K562 (cell line): ENCODE data around the gene NTSR1. TPM values are rescaled to one million over a fixed set of nuclear protein-coding genes. Genes with fewer than 3 reads are reported as not detected.

ENCODE experiments used
- ATAC-seq: fragments of 200-7000 bp; cut with Tn5 transposase; 3 replicates; pipeline ENCODE4 v1.9.1; 2020; ENCODE audit warnings: moderate library complexity
- BruUV-seq: library from RNA; stranded (reverse); fragments of 400-500 nt; replicated peaks from 2 replicates; lab custom pipeline; 2021; lab: Mats Ljungman, UMichigan
- CTCF ChIA-PET: fragments of 300-600 bp; formaldehyde crosslinking; extraction: SDS; loops from one replicate; lab custom pipeline; 2021; ENCODE audit warnings: low intra/inter-chr PET ratio; lab: Yijun Ruan, JAX
- POLR2A ChIA-PET: fragments of 300-600, 350-650 bp; sonication (Branson Sonifier 250); formaldehyde crosslinking; extraction: SDS; loops from one replicate; lab custom pipeline; 2021; ENCODE audit warnings: antibody characterized with exemption, inconsistent platforms; lab: Yijun Ruan, JAX
- DNase-seq, 4 experiments: peaks; one replicate each; pipeline versions ENCODE4 v3.0.0 to v3.0.0-alpha.2; 2011 to 2018; ENCODE audit warnings: low spot score in 3 of 4, mixed read lengths in 3 of 4; ENCODE audit errors: extremely low read depth in 1 of 4
- FAIRE-seq: peaks from 2 replicates; lab custom pipeline; 2011; peaks lifted over from hg19 to GRCh38; lab: Jason Lieb, UNC
- H2AFZ ChIP-seq: 2 replicates; pipeline ENCODE4 v1.6.0; 2011; ENCODE audit warnings: low read depth, low read length, control low read depth, inconsistent platforms
- H3K27ac ChIP-seq: fragments of 200-600 bp; 3 replicates; pipeline ENCODE4 v1.8.0; 2011; ENCODE audit warnings: low read depth, mild to moderate bottlenecking, control low read depth, inconsistent platforms, low read length, moderate library complexity, mixed read lengths; ENCODE audit errors: extremely low read depth
- H3K27me3 ChIP-seq, 2 experiments: fragments of 300-600 bp in 1 of 2; 2 replicates in 1 of 2; 3 replicates in 1 of 2; pipeline versions ENCODE4 v1.6.0 to v1.8.0; 2011; ENCODE audit warnings: inconsistent platforms in 2 of 2, low read length in 2 of 2, mild to moderate bottlenecking in 1 of 2, mixed read lengths in 1 of 2, moderate library complexity in 1 of 2; ENCODE audit not compliant: control insufficient read depth in 2 of 2, insufficient read depth in 2 of 2
- H3K36me3 ChIP-seq: fragments of 300-600 bp; 3 replicates; pipeline ENCODE4 v1.8.0; 2011; ENCODE audit warnings: mild to moderate bottlenecking, low read length, inconsistent platforms; ENCODE audit not compliant: control insufficient read depth, insufficient read depth
- H3K4me1 ChIP-seq, 2 experiments: fragments of 200-600 bp in 1 of 2; replicated peaks in 1 of 2; 2 replicates in 1 of 2; 3 replicates in 1 of 2; pipeline versions ENCODE4 v1.5.1 to v1.8.0; 2011; ENCODE audit warnings: inconsistent platforms in 2 of 2, low read length in 2 of 2, mild to moderate bottlenecking in 1 of 2, mixed read lengths in 1 of 2, moderate library complexity in 1 of 2; ENCODE audit not compliant: control insufficient read depth in 2 of 2, insufficient read depth in 2 of 2
- H3K4me2 ChIP-seq: 2 replicates; pipeline ENCODE4 v1.6.1; 2011; ENCODE audit warnings: low read length, control low read depth, inconsistent platforms, mixed read lengths; ENCODE audit not compliant: insufficient read depth
- H3K4me3 ChIP-seq: fragments of 200-600 bp; sonication (generic), shearing (Covaris generic); 2 replicates; pipeline ENCODE4 v1.5.1; 2016; ENCODE audit warnings: control low read depth, inconsistent platforms
- H3K79me2 ChIP-seq: fragments of 200-600 bp; 3 replicates; pipeline ENCODE4 v1.8.0; 2011; ENCODE audit warnings: low read length, inconsistent platforms; ENCODE audit not compliant: control insufficient read depth, insufficient read depth
- H3K9ac ChIP-seq, 2 experiments: 2 replicates each; pipeline versions ENCODE4 v1.6.0 to v1.6.1; 2011; ENCODE audit warnings: low read depth in 2 of 2, low read length in 2 of 2, control low read depth in 1 of 2, inconsistent platforms in 1 of 2, mild to moderate bottlenecking in 1 of 2, mixed read lengths in 1 of 2; ENCODE audit not compliant: insufficient read depth in 1 of 2
- H3K9me1 ChIP-seq: one replicate; pipeline ENCODE4 v1.6.0; 2011; ENCODE audit warnings: inconsistent platforms, mild to moderate bottlenecking, low read length, moderate library complexity; ENCODE audit not compliant: control insufficient read depth, insufficient read depth
- H3K9me3 ChIP-seq: replicated peaks from 2 replicates; pipeline ENCODE4 v1.5.1; 2011; ENCODE audit warnings: low read depth, low read length, inconsistent platforms; ENCODE audit not compliant: control insufficient read depth, insufficient read depth
- H4K20me1 ChIP-seq: replicated peaks from 2 replicates; pipeline ENCODE4 v1.6.1; 2011; ENCODE audit warnings: low read length, inconsistent platforms, mixed read lengths; ENCODE audit not compliant: control insufficient read depth, insufficient read depth
- ARID2 ChIP-seq: fragments of 450-650 bp; IDR thresholded peaks from 2 replicates; pipeline ENCODE4 v1.6.1; 2017; ENCODE audit warnings: antibody characterized with exemption, mild to moderate bottlenecking
- BHLHE40 ChIP-seq: IDR thresholded peaks from 2 replicates; pipeline ENCODE4 v1.6.1; 2011; ENCODE audit warnings: low read length, improper control_type of control experiment
- ETS1 ChIP-seq: conservative IDR thresholded peaks from 2 replicates; pipeline ENCODE4 v1.6.1; 2011; ENCODE audit warnings: low read depth, mild to moderate bottlenecking, low read length; ENCODE audit not compliant: control insufficient read depth
- KDM1A ChIP-seq, 2 experiments: fragments of 450-650 bp; IDR thresholded peaks; 2 replicates each; pipeline ENCODE4 v1.6.1; 2016; ENCODE audit warnings: mild to moderate bottlenecking in 2 of 2
- SUPT5H ChIP-seq: fragments of 450-650 bp; IDR thresholded peaks from 2 replicates; pipeline ENCODE4 v1.6.1; 2016
- USF1 ChIP-seq: sonication (generic); formaldehyde crosslinking; IDR thresholded peaks from 2 replicates; pipeline ENCODE4 v1.9.0; 2022; ENCODE audit warnings: mild to moderate bottlenecking, missing genetic modification reagents
- ZNF274 ChIP-seq: IDR thresholded peaks from 2 replicates; pipeline ENCODE4 v1.6.1; 2011; ENCODE audit warnings: low read depth, mild to moderate bottlenecking, low read length, moderate library complexity, borderline replicate concordance
- WGBS: fragments of 100-300 bp; shearing (Covaris generic); methylation state at CpG from one replicate; pipeline ENCODE4 v1.1.6; 2016; ENCODE audit warnings: low coverage, mixed read lengths; ENCODE audit not compliant: insufficient coverage; ENCODE audit errors: missing lambda C conversion rate; 5-methylcytosine and 5-hydroxymethylcytosine counted together
- in situ Hi-C: fragments of 300-500 bp; cut with MboI; formaldehyde crosslinking; loops from 4 replicates; pipeline ENCODE4 v1.15.0; 2018; ENCODE audit warnings: inconsistent platforms, mixed read lengths
- intact Hi-C: fragments of 100-400 bp; cut with micrococcal nuclease; formaldehyde crosslinking; loops from 2 replicates; pipeline ENCODE4 v1.14.2; 2022
- polyA plus RNA-seq, 8 experiments: library from polyadenylated mRNA; depleted of rRNA in 4 of 8; stranded (reverse) in 5 of 8; unstranded in 3 of 8; fragments of >200 nt; fragmentation: Nextera tagmentation in 2 of 8; fragmentation: Illumina TruSeq in 1 of 8; extraction: Ambion mirVana in 2 of 8; extraction: Trizol in 1 of 8; gene quantifications; 2 replicates each; pipeline versions ENCODE4 v1.2.1 to v1.2.3, GENCODE V29; 2011 to 2014; ENCODE audit warnings: inconsistent platforms in 1 of 8, missing spikeins in 1 of 8
- total RNA-seq, 7 experiments: library from RNA; depleted of rRNA in 6 of 7; stranded (reverse); fragments of >200 nt in 6 of 7; fragmentation: Illumina TruSeq in 2 of 7; extraction: Trizol in 2 of 7; gene quantifications; 2 replicates each; pipeline versions ENCODE4 v1.2.1 to v1.2.3, GENCODE V29; 2011 to 2021; ENCODE audit warnings: low replicate concordance in 1 of 7
- TF ChIP-seq, protein P1 (sequence below): sonication (generic); IDR thresholded peaks from 2 replicates; pipeline ENCODE4 v1.6.1; 2016
- TF ChIP-seq, protein P2 (sequence below): sonication (generic); formaldehyde crosslinking; IDR thresholded peaks from 2 replicates; pipeline ENCODE4 v1.9.0; 2022; ENCODE audit warnings: mild to moderate bottlenecking, missing genetic modification reagents

Gene NTSR1
- total and polyA plus RNA-seq, 9 of the 15 experiments (the other 6 are each of a cell fraction or from before 2014, with no cell fraction given) = 0.04 to 0.40 (median 0.13) TPM; not detected in 3

DNA sequence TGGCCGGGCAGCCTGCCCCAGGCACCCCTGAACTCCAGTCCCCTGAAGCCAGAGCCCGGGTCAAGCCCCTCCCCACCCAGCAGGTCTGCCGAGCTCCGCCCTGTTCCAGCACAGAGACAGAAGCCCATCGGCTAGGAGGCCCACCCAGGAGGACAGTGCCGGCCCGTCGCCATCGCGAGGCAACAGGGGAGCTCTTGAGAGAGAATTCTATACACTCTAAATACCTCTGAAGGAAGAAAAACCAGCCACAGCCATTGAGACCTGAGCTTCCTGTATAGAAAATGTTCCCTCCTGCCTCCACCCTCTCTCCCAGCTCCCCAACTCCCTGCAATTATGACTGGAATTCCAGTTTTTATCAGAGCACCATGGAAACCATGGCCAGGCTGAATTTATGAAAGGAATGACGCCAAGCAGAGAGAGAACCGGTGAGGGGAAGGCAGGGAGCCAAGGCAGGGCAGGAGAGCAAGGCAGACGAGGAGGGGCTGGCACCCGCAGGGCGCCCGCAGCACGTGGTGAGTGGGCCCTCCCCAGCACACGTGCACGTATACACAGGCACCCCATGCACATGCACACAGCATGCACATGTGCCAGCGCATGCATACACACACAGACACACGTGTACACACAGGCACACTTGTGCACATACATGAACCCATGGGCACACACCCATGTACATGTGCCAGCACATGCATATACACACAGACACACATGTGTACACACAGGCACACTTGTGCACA is 60.1 kb downstream of the NTSR1 start:
- DNase-seq (no peak), FAIRE-seq (no peak), ATAC-seq (no peak)
- no TSS peak for BruUV-seq
- H3K4me1 ChIP-seq = peaks cover 0 to 48% of the 10 kb centered on the region in 2 experiments; a peak in 3 of 5 replicates
- in situ Hi-C loops (no loop called here), intact Hi-C loops (no loop called here)
- POLR2A ChIA-PET = interaction anchor here (0.5 to 1.5 kb wide), 4 partner anchors 18 to 441 kb away, joined by 3 to 4 read pairs (median 3); no protein-coding TSS in a partner anchor
- H3K36me3 ChIP-seq = no peaks in the 10 kb centered on the region
- peaks cover 4% of the 10 kb centered on the region for H3K9me1 ChIP-seq
- WGBS = 29% methylated on average over 16 of the region's 21 CpGs
- peak overlapping the region in 1 of 2 experiments; percentile 52; a peak in 2 of 4 replicates for H3K9ac ChIP-seq
- no peak overlapping the region for H3K27ac ChIP-seq
- TF ChIP-seq BHLHE40 (0 out of 2 replicates have a peak, but pooled peaks have one; percentile 12), ETS1 (0 out of 2 replicates have a peak, but pooled peaks have one; percentile 40), ZNF274 (no peak), SUPT5H (0 out of 2 replicates have a peak, but pooled peaks have one; percentile 30), USF1 (CRISPR knock-in tag) (peak; percentile 28; the same call in 1 of the 2 replicates), ARID2 (peak; percentile 85; the same call in 1 of the 2 replicates), KDM1A (IDR thresholded peaks at IDR 0.05) (peak in 1 of 2 experiments; percentile 97; a peak in 2 of 4 replicates)
- TF ChIP-seq, protein P1, sequence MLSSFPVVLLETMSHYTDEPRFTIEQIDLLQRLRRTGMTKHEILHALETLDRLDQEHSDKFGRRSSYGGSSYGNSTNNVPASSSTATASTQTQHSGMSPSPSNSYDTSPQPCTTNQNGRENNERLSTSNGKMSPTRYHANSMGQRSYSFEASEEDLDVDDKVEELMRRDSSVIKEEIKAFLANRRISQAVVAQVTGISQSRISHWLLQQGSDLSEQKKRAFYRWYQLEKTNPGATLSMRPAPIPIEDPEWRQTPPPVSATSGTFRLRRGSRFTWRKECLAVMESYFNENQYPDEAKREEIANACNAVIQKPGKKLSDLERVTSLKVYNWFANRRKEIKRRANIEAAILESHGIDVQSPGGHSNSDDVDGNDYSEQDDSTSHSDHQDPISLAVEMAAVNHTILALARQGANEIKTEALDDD = no peak
- TF ChIP-seq, protein P2, sequence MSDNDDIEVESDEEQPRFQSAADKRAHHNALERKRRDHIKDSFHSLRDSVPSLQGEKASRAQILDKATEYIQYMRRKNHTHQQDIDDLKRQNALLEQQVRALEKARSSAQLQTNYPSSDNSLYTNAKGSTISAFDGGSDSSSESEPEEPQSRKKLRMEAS = peak; percentile 78
- peaks cover 0 to 18% of the 10 kb centered on the region in 2 experiments; a peak in 3 of 5 replicates for H3K27me3 ChIP-seq
- peaks cover 15% of the 10 kb centered on the region for H4K20me1 ChIP-seq
- H2AFZ ChIP-seq = no peak overlapping the region
- CTCF ChIA-PET = no interaction called here
- H3K4me2 ChIP-seq = no peak overlapping the region
- H3K4me3 ChIP-seq = no peak overlapping the region
- no peaks in the 10 kb centered on the region for H3K9me3 ChIP-seq
- no peaks in the 10 kb centered on the region for H3K79me2 ChIP-seq
